ENCODE measurements around the gene RIPOR3. TPM values are rescaled to one million over a fixed set of nuclear protein-coding genes. Genes with fewer than 3 reads are reported as not detected.

Gene RIPOR3
- total RNA-seq, 3 donors from 2014 or later (not counting 1 experiment from before 2014, with no cell fraction given) = 0.45 TPM; not detected in 2

GRCh38 chr20:50668798-50669197, 22.5 kb downstream of the RIPOR3 start:
- H3K27me3 Mint-ChIP-seq (ENCODE audit: low read depth in 2 of 2) = no peaks in the 10 kb centered on the region
- TF ChIP-seq, protein P1, sequence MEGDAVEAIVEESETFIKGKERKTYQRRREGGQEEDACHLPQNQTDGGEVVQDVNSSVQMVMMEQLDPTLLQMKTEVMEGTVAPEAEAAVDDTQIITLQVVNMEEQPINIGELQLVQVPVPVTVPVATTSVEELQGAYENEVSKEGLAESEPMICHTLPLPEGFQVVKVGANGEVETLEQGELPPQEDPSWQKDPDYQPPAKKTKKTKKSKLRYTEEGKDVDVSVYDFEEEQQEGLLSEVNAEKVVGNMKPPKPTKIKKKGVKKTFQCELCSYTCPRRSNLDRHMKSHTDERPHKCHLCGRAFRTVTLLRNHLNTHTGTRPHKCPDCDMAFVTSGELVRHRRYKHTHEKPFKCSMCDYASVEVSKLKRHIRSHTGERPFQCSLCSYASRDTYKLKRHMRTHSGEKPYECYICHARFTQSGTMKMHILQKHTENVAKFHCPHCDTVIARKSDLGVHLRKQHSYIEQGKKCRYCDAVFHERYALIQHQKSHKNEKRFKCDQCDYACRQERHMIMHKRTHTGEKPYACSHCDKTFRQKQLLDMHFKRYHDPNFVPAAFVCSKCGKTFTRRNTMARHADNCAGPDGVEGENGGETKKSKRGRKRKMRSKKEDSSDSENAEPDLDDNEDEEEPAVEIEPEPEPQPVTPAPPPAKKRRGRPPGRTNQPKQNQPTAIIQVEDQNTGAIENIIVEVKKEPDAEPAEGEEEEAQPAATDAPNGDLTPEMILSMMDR (IDR thresholded peaks at IDR 0.05) = no peak
- no peak overlapping the region for H3K4me3 Mint-ChIP-seq
- Histone ChIP-seq H3K9me3 (ENCODE audit: control insufficient read depth, insufficient read depth, low read length) (no peaks in the 10 kb centered on the region), H3K4me1 (ENCODE audit: control insufficient read depth, insufficient read depth, low read length) (no peaks in the 10 kb centered on the region), H3K27me3 (ENCODE audit: control insufficient read depth, insufficient read depth, low read length) (no peaks in the 10 kb centered on the region), H3K36me3 (ENCODE audit: control insufficient read depth, insufficient read depth, low read length) (no peaks in the 10 kb centered on the region), H3K27ac (ENCODE audit: low read length) (no peak overlapping the region), H3K4me3 (ENCODE audit: low read length) (no peak overlapping the region)
- ATAC-seq (no peak), DNase-seq (no peak)
- intact Hi-C loops (cut with micrococcal nuclease) = no loop called here
- H3K27ac Mint-ChIP-seq = no peak overlapping the region
- H3K36me3 Mint-ChIP-seq = no peaks in the 10 kb centered on the region
- whole genome bisulfite sequencing (ENCODE audit: insufficient coverage) = 98% methylated on average over 4 of the region's 4 CpGs
- H3K4me1 Mint-ChIP-seq = no peaks in the 10 kb centered on the region
- H3K9me3 Mint-ChIP-seq = no peaks in the 10 kb centered on the region

DNA sequence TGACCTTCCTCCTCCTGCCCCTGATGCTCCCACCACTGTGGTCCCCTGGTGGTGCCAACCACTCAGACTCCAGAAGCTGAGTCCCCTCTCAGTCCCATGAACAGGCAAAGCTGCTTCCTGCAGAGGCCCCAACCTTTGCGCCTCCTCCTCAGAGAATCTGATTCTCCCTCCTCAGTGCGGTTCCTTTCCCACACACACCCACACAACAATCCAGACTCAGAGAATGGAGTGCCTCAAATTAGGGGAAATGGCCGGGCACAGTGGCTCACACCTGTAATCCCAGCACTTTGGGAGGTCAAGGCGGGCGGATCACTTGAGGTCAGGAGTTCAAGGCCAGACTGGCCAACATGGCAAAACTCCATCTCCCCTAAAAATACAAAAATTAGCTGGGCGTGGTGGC, 23.0 kb downstream of the RIPOR3 start:
- Mint-ChIP-seq H3K27me3 (ENCODE audit: low read depth in 2 of 2) (no peaks in the 10 kb centered on the region), H3K4me3 (no peak overlapping the region), H3K27ac (no peak overlapping the region), H3K4me1 (no peaks in the 10 kb centered on the region), H3K9me3 (no peaks in the 10 kb centered on the region), H3K36me3 (no peaks in the 10 kb centered on the region)
- intact Hi-C loops (cut with micrococcal nuclease) = no loop called here
- WGBS (ENCODE audit: insufficient coverage) = 88% methylated on average over 6 of the region's 6 CpGs
- H3K36me3 ChIP-seq (ENCODE audit: control insufficient read depth, insufficient read depth, low read length) = no peaks in the 10 kb centered on the region
- no peaks in the 10 kb centered on the region for H3K4me1 ChIP-seq (ENCODE audit: control insufficient read depth, insufficient read depth, low read length)
- no peak overlapping the region for H3K27ac ChIP-seq (ENCODE audit: low read length)
- H3K4me3 ChIP-seq (ENCODE audit: low read length) = no peak overlapping the region
- DNase-seq (no peak), ATAC-seq (no peak)
- TF ChIP-seq, protein P1 (IDR thresholded peaks at IDR 0.05) = no peak
- no peaks in the 10 kb centered on the region for H3K9me3 ChIP-seq (ENCODE audit: control insufficient read depth, insufficient read depth, low read length)
- no peaks in the 10 kb centered on the region for H3K27me3 ChIP-seq (ENCODE audit: control insufficient read depth, insufficient read depth, low read length)

- TF ChIP-seq, protein P1 (IDR thresholded peaks at IDR 0.05) = no peak
- Mint-ChIP-seq H3K27ac (no peak overlapping the region), H3K4me1 (no peaks in the 10 kb centered on the region), H3K36me3 (no peaks in the 10 kb centered on the region), H3K4me3 (no peak overlapping the region), H3K27me3 (ENCODE audit: low read depth in 2 of 2) (no peaks in the 10 kb centered on the region), H3K9me3 (no peaks in the 10 kb centered on the region)
- H3K36me3 ChIP-seq (ENCODE audit: control insufficient read depth, insufficient read depth, low read length) = no peaks in the 10 kb centered on the region
- H3K9me3 ChIP-seq (ENCODE audit: control insufficient read depth, insufficient read depth, low read length) = no peaks in the 10 kb centered on the region
- intact Hi-C loops (cut with micrococcal nuclease) = no loop called here
- no peaks in the 10 kb centered on the region for H3K27me3 ChIP-seq (ENCODE audit: control insufficient read depth, insufficient read depth, low read length)
- no peaks in the 10 kb centered on the region for H3K4me1 ChIP-seq (ENCODE audit: control insufficient read depth, insufficient read depth, low read length)
- H3K27ac ChIP-seq (ENCODE audit: low read length) = no peak overlapping the region
- H3K4me3 ChIP-seq (ENCODE audit: low read length) = no peak overlapping the region
- no peak for DNase-seq
- 89% methylated on average over 7 of the region's 9 CpGs for WGBS (ENCODE audit: insufficient coverage)
- no peak for ATAC-seq
Observed at GRCh38 chr20:50666709-50667298, 24.5 kb downstream of the RIPOR3 start.

GRCh38 chr20:50664254-50664653, 27.1 kb downstream of the RIPOR3 start:
- TF ChIP-seq, protein P1 (IDR thresholded peaks at IDR 0.05) = no peak
- Histone ChIP-seq H3K27ac (ENCODE audit: low read length) (no peak overlapping the region), H3K9me3 (ENCODE audit: control insufficient read depth, insufficient read depth, low read length) (no peaks in the 10 kb centered on the region), H3K4me3 (ENCODE audit: low read length) (no peak overlapping the region), H3K36me3 (ENCODE audit: control insufficient read depth, insufficient read depth, low read length) (no peaks in the 10 kb centered on the region), H3K4me1 (ENCODE audit: control insufficient read depth, insufficient read depth, low read length) (no peaks in the 10 kb centered on the region), H3K27me3 (ENCODE audit: control insufficient read depth, insufficient read depth, low read length) (no peaks in the 10 kb centered on the region)
- no peaks in the 10 kb centered on the region for H3K36me3 Mint-ChIP-seq
- DNase-seq (no peak), ATAC-seq (no peak)
- H3K4me1 Mint-ChIP-seq = no peaks in the 10 kb centered on the region
- intact Hi-C loops (cut with micrococcal nuclease) = no loop called here
- WGBS (ENCODE audit: insufficient coverage) = 88% methylated on average over 11 of the region's 11 CpGs
- H3K4me3 Mint-ChIP-seq = no peak overlapping the region
- peaks cover 2 to 6% of the 10 kb centered on the region in 2 donors for H3K27me3 Mint-ChIP-seq (ENCODE audit: low read depth in 2 of 2)
- H3K27ac Mint-ChIP-seq = no peak overlapping the region
- H3K9me3 Mint-ChIP-seq = no peaks in the 10 kb centered on the region

All from natural killer cell (primary cell).